ENCODE data around the gene CRIM1.

Gene CRIM1

DNA sequence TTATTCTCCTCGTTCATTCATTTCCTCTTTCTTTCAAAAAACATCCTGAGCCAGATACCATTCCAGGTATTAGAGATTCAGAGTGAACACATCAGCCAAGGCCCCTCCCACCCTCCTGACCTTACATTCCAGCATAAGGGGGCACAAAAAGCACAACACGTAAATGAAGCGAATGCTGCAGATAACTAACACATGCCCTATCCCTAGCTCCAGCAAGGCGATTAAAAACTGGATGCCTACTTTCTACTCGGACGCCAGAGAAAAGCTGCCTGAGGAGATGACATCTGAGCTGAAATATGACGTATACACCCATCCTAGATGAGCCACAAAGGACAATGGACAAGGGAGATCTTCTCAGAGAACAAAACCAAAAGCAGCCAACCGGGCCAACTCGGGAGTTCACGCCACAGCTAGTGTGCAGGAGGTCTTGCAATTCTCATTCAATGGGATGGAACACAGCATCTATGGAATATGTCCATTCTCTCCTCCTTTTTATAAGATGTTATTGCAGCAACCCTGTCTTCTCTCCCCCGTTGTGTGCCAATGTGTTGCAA, 208.9 kb downstream of the CRIM1 start (continued):
- TF ChIP-seq BACH2 (CRISPR knock-in tag; IDR thresholded peaks at IDR 0.05; ENCODE audit: borderline replicate concordance) (no peak), PPARA (CRISPR knock-in tag; IDR thresholded peaks at IDR 0.05; ENCODE audit: borderline replicate concordance) (no peak)

- ATAC-seq = no peak
- TF ChIP-seq ARNTL (CRISPR knock-in tag; IDR thresholded peaks at IDR 0.05; ENCODE audit: borderline replicate concordance, low read depth) (no peak), TSHZ2 (CRISPR knock-in tag; IDR thresholded peaks at IDR 0.05) (no peak), SNAI2 (CRISPR knock-in tag; IDR thresholded peaks at IDR 0.05) (no peak), ZNF8 (CRISPR knock-in tag; IDR thresholded peaks at IDR 0.05) (no peak)
- TF ChIP-seq, protein P1, sequence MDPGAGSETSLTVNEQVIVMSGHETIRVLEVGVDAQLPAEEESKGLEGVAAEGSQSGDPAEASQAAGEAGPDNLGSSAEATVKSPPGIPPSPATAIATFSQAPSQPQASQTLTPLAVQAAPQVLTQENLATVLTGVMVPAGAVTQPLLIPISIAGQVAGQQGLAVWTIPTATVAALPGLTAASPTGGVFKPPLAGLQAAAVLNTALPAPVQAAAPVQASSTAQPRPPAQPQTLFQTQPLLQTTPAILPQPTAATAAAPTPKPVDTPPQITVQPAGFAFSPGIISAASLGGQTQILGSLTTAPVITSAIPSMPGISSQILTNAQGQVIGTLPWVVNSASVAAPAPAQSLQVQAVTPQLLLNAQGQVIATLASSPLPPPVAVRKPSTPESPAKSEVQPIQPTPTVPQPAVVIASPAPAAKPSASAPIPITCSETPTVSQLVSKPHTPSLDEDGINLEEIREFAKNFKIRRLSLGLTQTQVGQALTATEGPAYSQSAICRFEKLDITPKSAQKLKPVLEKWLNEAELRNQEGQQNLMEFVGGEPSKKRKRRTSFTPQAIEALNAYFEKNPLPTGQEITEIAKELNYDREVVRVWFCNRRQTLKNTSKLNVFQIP (CRISPR knock-in tag; IDR thresholded peaks at IDR 0.05; ENCODE audit: borderline replicate concordance, low read depth) = no peak
Observed at GRCh38 chr2:36565712-36566111, 210.1 kb downstream of the CRIM1 start.

DNA sequence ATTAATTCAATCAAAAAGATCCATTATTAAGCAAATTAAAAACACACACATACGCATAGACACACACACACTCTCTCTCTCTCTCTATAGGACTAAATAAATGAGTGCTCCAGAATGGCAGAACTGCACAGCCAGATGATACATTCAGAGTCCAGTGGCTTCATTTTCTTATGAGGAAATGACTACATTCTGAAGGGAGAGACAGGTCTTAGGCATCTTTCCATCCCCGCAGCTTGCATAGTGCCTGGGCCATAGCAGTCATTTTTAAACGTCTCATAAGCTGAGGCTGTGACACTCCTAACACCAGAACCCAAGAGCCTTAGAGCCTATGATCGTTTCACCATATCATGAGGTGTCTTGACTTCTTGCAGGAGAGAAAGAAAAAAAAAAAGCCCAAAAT, 211.3 kb downstream of the CRIM1 start:
- TF ChIP-seq TSHZ2 (CRISPR knock-in tag; IDR thresholded peaks at IDR 0.05) (no peak), GLIS3 (CRISPR knock-in tag; IDR thresholded peaks at IDR 0.05) (no peak), CSDC2 (CRISPR knock-in tag; IDR thresholded peaks at IDR 0.05) (no peak), ARNTL (CRISPR knock-in tag; IDR thresholded peaks at IDR 0.05; ENCODE audit: borderline replicate concordance, low read depth) (no peak), TOX (CRISPR knock-in tag; IDR thresholded peaks at IDR 0.05; ENCODE audit: borderline replicate concordance) (no peak), OSR1 (CRISPR knock-in tag; IDR thresholded peaks at IDR 0.05) (no peak), ZNF565 (CRISPR knock-in tag; conservative IDR thresholded peaks at IDR 0.05; ENCODE audit: low read depth) (no peak), BACH2 (CRISPR knock-in tag; IDR thresholded peaks at IDR 0.05; ENCODE audit: borderline replicate concordance) (no peak), PPARA (CRISPR knock-in tag; IDR thresholded peaks at IDR 0.05; ENCODE audit: borderline replicate concordance) (no peak)
- TF ChIP-seq, protein P1 (CRISPR knock-in tag; IDR thresholded peaks at IDR 0.05; ENCODE audit: borderline replicate concordance, low read depth) = no peak
- TF ChIP-seq, protein P2, sequence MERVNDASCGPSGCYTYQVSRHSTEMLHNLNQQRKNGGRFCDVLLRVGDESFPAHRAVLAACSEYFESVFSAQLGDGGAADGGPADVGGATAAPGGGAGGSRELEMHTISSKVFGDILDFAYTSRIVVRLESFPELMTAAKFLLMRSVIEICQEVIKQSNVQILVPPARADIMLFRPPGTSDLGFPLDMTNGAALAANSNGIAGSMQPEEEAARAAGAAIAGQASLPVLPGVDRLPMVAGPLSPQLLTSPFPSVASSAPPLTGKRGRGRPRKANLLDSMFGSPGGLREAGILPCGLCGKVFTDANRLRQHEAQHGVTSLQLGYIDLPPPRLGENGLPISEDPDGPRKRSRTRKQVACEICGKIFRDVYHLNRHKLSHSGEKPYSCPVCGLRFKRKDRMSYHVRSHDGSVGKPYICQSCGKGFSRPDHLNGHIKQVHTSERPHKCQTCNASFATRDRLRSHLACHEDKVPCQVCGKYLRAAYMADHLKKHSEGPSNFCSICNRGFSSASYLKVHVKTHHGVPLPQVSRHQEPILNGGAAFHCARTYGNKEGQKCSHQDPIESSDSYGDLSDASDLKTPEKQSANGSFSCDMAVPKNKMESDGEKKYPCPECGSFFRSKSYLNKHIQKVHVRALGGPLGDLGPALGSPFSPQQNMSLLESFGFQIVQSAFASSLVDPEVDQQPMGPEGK (CRISPR knock-in tag; IDR thresholded peaks at IDR 0.05; ENCODE audit: borderline replicate concordance) = no peak
- ATAC-seq = no peak

GRCh38 chr2:36567711-36568408, 212.3 kb downstream of the CRIM1 start:
- no peak for ATAC-seq
- no peak for TF ChIP-seq PPARA (CRISPR knock-in tag; IDR thresholded peaks at IDR 0.05; ENCODE audit: borderline replicate concordance)
- no peak for TF ChIP-seq TOX (CRISPR knock-in tag; IDR thresholded peaks at IDR 0.05; ENCODE audit: borderline replicate concordance)
- no peak for TF ChIP-seq OSR1 (CRISPR knock-in tag; IDR thresholded peaks at IDR 0.05)
- TF ChIP-seq, protein P2 (CRISPR knock-in tag; IDR thresholded peaks at IDR 0.05; ENCODE audit: borderline replicate concordance) = no peak
- no peak for TF ChIP-seq ISL1 (CRISPR knock-in tag; IDR thresholded peaks at IDR 0.05)
- no peak for TF ChIP-seq RARB (CRISPR knock-in tag; IDR thresholded peaks at IDR 0.05)
- TF ChIP-seq SNAI2 (CRISPR knock-in tag; IDR thresholded peaks at IDR 0.05) = no peak
- TF ChIP-seq ARNTL (CRISPR knock-in tag; IDR thresholded peaks at IDR 0.05; ENCODE audit: borderline replicate concordance, low read depth) = no peak
- TF ChIP-seq, protein P3, sequence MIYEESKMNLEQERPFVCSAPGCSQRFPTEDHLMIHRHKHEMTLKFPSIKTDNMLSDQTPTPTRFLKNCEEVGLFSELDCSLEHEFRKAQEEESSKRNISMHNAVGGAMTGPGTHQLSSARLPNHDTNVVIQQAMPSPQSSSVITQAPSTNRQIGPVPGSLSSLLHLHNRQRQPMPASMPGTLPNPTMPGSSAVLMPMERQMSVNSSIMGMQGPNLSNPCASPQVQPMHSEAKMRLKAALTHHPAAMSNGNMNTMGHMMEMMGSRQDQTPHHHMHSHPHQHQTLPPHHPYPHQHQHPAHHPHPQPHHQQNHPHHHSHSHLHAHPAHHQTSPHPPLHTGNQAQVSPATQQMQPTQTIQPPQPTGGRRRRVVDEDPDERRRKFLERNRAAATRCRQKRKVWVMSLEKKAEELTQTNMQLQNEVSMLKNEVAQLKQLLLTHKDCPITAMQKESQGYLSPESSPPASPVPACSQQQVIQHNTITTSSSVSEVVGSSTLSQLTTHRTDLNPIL (CRISPR knock-in tag; IDR thresholded peaks at IDR 0.05; ENCODE audit: low read depth) = no peak
- TF ChIP-seq, protein P1 (CRISPR knock-in tag; IDR thresholded peaks at IDR 0.05; ENCODE audit: borderline replicate concordance, low read depth) = no peak
